Measurements from ENCODE around the gene UPK3BL2. TPM values are rescaled to one million over a fixed set of nuclear protein-coding genes. Genes with fewer than 3 reads are reported as not detected.
"Not testable (repeated sequence)": the region's sequence is repeated elsewhere in the genome, so short reads cannot be mapped to it uniquely, and the experiment has no call there.

Gene UPK3BL2
- total RNA-seq, 1 experiment from 2014 or later: 4.6 TPM

GRCh38 chr7:102550808-102551422, 7.4 kb upstream of the UPK3BL2 start, which contains the start of gene SPDYE2:
Gene SPDYE2 (plus strand): TSS chr7:102551226. CDS start chr7:102553256, 2,030 bp downstream.
- not testable (repeated sequence) for H3K27ac Mint-ChIP-seq; H2BK15ac ChIP-seq (ENCODE audit: low read depth, low read length); H2AK5ac ChIP-seq (ENCODE audit: insufficient read length, low read length); DNase-seq; H3K27me3 Mint-ChIP-seq (ENCODE audit: low read depth); H3K23ac ChIP-seq (ENCODE audit: insufficient read length, low read depth, low read length); H3T11ph ChIP-seq (ENCODE audit: low read length); H3K79me1 ChIP-seq (ENCODE audit: insufficient read depth, low read depth, low read length, poor library complexity, severe bottlenecking); H2BK5ac ChIP-seq (ENCODE audit: insufficient read length, low read length); H3K4me1 Mint-ChIP-seq; H2AFZ ChIP-seq (ENCODE audit: low read length); H2BK120ac ChIP-seq (ENCODE audit: low read depth, low read length, poor library complexity, severe bottlenecking); H3K79me2 ChIP-seq (ENCODE audit: insufficient read depth, low read length); H4K5ac ChIP-seq (ENCODE audit: insufficient read length, low read depth, low read length); H3K9me3 ChIP-seq (ENCODE audit: control insufficient read depth, low read depth, low read length); H3K27me3 ChIP-seq (ENCODE audit: insufficient read depth, low read length); H3K14ac ChIP-seq (ENCODE audit: insufficient read depth, low read length); H2BK20ac ChIP-seq (ENCODE audit: low read depth, low read length, poor library complexity, severe bottlenecking); H3K4ac ChIP-seq (ENCODE audit: low read depth, low read length); H3K27ac ChIP-seq (ENCODE audit: insufficient read length, low read depth, low read length); H3K4me3 Mint-ChIP-seq; H3K23me2 ChIP-seq (ENCODE audit: insufficient read length, low read depth, low read length, poor library complexity, severe bottlenecking); H3K9me3 Mint-ChIP-seq; H3K56ac ChIP-seq (ENCODE audit: insufficient read length, low read depth, low read length); H4K8ac ChIP-seq (replicated peaks; ENCODE audit: insufficient read length, low read depth, low read length); H4K91ac ChIP-seq (ENCODE audit: insufficient read length, low read depth, low read length); H3K18ac ChIP-seq (ENCODE audit: insufficient read length, low read depth, low read length); H3K4me1 ChIP-seq (ENCODE audit: insufficient read depth, low read length); H3K36me3 Mint-ChIP-seq (ENCODE audit: insufficient read depth in 1 of 3, low read depth in 3 of 3); H3K9ac ChIP-seq (ENCODE audit: extremely low read depth, insufficient read length, low read length); H4K20me1 ChIP-seq (ENCODE audit: control insufficient read depth, insufficient read depth, insufficient read length); H2BK12ac ChIP-seq (ENCODE audit: insufficient read length, low read depth, low read length); H3K4me2 ChIP-seq (ENCODE audit: insufficient read depth, insufficient read length, low read length)
- WGBS (ENCODE audit: extremely low coverage, insufficient read length, low lambda C conversion rate): no CpG with 5 or more reads among the region's 6 CpGs

- not testable (repeated sequence) for H3K27ac Mint-ChIP-seq; H3T11ph ChIP-seq (ENCODE audit: low read length); H3K4me2 ChIP-seq (ENCODE audit: insufficient read depth, insufficient read length, low read length); H3K27ac ChIP-seq (ENCODE audit: insufficient read length, low read depth, low read length); H3K27me3 ChIP-seq (ENCODE audit: insufficient read depth, low read length); H3K14ac ChIP-seq (ENCODE audit: insufficient read depth, low read length); H3K9me3 Mint-ChIP-seq; H4K8ac ChIP-seq (replicated peaks; ENCODE audit: insufficient read length, low read depth, low read length); H3K79me1 ChIP-seq (ENCODE audit: insufficient read depth, low read depth, low read length, poor library complexity, severe bottlenecking); H3K79me2 ChIP-seq (ENCODE audit: insufficient read depth, low read length); H4K20me1 ChIP-seq (ENCODE audit: control insufficient read depth, insufficient read depth, insufficient read length); DNase-seq; H3K56ac ChIP-seq (ENCODE audit: insufficient read length, low read depth, low read length); H3K23me2 ChIP-seq (ENCODE audit: insufficient read length, low read depth, low read length, poor library complexity, severe bottlenecking); H2BK5ac ChIP-seq (ENCODE audit: insufficient read length, low read length); H3K9ac ChIP-seq (ENCODE audit: extremely low read depth, insufficient read length, low read length); H3K9me3 ChIP-seq (ENCODE audit: control insufficient read depth, low read depth, low read length); H3K4ac ChIP-seq (ENCODE audit: low read depth, low read length); H2AFZ ChIP-seq (ENCODE audit: low read length); H3K4me1 ChIP-seq (ENCODE audit: insufficient read depth, low read length); H2BK120ac ChIP-seq (ENCODE audit: low read depth, low read length, poor library complexity, severe bottlenecking); H4K91ac ChIP-seq (ENCODE audit: insufficient read length, low read depth, low read length); H2AK5ac ChIP-seq (ENCODE audit: insufficient read length, low read length); H3K36me3 Mint-ChIP-seq (ENCODE audit: insufficient read depth in 1 of 3, low read depth in 3 of 3); H3K23ac ChIP-seq (ENCODE audit: insufficient read length, low read depth, low read length); H2BK15ac ChIP-seq (ENCODE audit: low read depth, low read length); H3K4me3 Mint-ChIP-seq; H2BK12ac ChIP-seq (ENCODE audit: insufficient read length, low read depth, low read length); H3K4me1 Mint-ChIP-seq; H3K27me3 Mint-ChIP-seq (ENCODE audit: low read depth); H4K5ac ChIP-seq (ENCODE audit: insufficient read length, low read depth, low read length); H3K18ac ChIP-seq (ENCODE audit: insufficient read length, low read depth, low read length); H2BK20ac ChIP-seq (ENCODE audit: low read depth, low read length, poor library complexity, severe bottlenecking)
- no CpG with 5 or more reads among the region's 6 CpGs for WGBS (ENCODE audit: extremely low coverage, insufficient read length, low lambda C conversion rate)
These were observed 2.9 kb upstream of the UPK3BL2 start for GRCh38 chr7:102546353-102546752.

Data from H9 (cell line).